DMS153 (cell line): Measurements from ENCODE around the gene WDR70.
"Not testable (repeated sequence)": the region's sequence is repeated elsewhere in the genome, so short reads cannot be mapped to it uniquely, and the experiment has no call there.

Experiments
- DNase-seq: peaks from one replicate; lab custom pipeline; 2025; lab: John Stamatoyannopoulos, UW

Gene WDR70

GRCh38 chr5:37685211-37685610 is 306.1 kb downstream of the WDR70 start:
- no peak for DNase-seq

GRCh38 chr5:37685816-37686215 is 306.7 kb downstream of the WDR70 start:
- DNase-seq, result no peak

GRCh38 chr5:37688925-37689324 is 309.8 kb downstream of the WDR70 start:
- DNase-seq, result not testable (repeated sequence)

GRCh38 chr5:37694333-37694732 is 315.2 kb downstream of the WDR70 start:
- not testable (repeated sequence) for DNase-seq

DNA sequence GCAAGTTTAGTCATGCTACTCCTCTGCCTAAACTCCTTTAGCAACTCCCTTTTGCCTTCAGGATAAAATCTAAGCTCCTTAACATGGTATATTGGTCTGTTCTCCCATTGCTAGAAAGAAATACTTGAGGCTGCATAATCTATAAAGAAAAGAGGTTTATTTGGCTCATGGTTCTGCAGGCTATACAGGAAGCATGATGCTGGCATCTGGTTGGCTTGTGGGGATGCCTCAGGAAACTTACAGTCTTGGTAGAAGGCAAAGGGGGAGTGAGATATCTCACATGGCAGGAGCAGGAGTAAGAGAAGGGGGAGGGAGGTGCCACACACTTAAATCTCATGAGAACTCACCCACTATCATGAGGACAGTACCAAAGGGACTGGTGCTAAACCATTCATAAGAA is 315.7 kb downstream of the WDR70 start:
- DNase-seq, result no peak

- DNase-seq, result no peak
These were observed 316.5 kb downstream of the WDR70 start for GRCh38 chr5:37695647-37696046.

DNA sequence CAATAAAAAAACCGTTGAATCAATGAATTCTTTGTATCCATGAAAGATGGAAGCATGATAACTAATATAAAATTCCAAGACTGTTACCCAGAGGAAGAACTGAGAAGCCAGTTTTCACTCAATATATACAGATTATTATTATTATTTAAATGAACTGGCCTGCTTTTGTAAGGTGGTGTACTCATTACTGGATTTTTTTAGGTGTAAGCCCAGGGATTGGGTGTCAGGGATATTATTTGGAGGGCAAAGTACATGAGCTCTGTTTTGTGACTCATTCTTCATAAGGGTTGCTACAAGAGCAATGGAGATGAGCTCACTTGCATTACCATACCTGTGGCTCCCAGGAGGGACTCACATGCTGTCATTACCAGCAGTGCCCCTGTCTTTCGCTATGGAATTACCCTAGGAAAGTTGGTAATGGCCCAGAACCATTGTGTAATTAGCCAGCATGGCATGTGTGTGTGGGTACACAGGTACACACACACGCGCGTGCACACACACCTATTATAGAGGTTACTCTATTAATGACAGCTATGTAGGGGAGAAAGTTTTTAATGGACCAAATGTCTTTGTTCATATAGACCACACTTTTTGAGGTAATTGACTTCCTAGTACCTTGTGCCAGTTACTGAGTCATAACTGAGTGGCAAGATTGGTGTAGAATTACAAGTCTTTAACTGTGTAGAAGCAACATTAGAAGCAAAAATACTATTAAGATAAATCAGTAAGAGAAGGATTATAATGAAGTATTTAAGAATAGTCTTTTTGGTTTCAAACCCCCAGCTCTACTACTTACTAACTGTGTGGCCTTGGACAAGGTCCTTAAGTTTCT is 317.3 kb downstream of the WDR70 start:
- no peak for DNase-seq

DNA sequence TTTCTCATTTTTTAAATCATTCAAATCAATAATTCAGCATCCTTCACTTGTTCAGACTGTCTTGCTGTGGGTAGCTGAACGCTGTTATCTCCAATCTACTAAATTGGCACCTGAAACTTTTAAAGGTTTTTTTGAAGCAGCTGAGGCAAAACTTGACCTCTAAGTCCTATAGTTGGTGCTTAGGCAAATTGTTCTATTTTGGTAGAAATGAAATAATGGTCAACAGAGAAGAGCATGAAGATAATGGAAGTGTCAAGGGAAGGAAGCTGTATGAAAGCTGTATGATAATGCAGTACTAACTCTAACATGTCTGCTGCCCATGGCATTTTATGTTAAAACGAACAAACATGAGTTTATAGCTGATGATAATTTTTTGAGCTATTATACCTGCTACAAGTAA is 322.8 kb downstream of the WDR70 start:
- no peak for DNase-seq

- DNase-seq, result no peak
These were observed 324.7 kb downstream of the WDR70 start for GRCh38 chr5:37703841-37704241.

GRCh38 chr5:37704406-37704805 is 325.3 kb downstream of the WDR70 start:
- DNase-seq, result no peak

DNA sequence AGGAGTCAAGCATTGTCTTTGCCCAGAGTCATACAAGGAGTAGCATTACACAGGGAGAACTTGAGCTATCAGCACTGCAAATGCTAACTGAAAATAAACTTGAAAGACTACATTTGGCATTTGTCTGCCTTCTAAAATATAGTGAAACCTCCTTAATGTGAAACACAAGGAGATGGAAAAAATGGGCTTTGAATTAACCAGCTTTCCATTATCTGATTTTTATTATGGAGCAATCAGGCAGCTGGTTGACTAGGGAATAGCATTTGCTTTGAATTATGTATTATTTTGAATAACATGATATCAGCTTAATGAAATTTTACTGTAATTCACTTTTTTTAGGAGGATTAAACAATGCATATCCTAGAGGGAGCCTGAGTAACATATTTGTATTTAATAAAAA is 329.9 kb downstream of the WDR70 start:
- no peak for DNase-seq

- DNase-seq, result no peak
These were observed 331.8 kb downstream of the WDR70 start for GRCh38 chr5:37710965-37711364.

DNA sequence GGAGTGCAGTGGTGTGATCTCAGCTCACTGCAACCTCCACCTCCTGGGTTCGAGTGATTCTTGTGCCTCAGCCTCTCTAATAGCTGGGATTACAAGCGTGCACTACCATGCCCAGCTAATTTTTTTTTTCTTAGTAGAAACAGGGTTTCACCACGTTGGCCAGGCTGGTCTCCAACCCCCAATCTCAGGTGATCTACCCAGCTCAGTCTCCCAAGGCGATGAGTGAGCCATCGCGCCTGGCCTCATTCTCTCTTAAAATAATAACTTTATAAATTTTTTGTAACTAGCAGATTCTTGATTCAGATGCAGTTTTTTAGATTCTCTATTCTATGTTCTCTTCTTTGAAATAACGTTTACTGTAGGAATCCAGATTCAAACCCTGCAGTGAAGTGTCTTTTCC is 333.6 kb downstream of the WDR70 start:
- DNase-seq, result no peak

DNA sequence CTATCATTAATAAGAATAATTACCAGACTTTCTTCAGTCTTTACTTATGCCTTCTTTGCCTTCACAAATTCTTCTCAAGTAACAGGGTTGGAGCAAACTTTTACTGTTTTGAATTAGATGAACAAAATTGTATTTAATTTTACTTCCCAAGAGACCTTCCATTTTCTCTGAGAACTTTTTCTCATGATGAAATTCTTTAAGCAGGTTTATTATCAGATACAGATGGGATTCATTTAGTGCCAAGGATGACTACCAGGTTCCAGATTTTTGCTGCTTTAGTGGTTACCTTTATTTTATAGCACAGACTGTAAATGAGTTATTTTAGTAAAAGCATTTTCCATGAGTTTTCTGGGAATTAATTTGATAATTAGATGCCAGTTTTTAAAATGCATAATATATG is 335.6 kb downstream of the WDR70 start:
- no peak for DNase-seq

DNA sequence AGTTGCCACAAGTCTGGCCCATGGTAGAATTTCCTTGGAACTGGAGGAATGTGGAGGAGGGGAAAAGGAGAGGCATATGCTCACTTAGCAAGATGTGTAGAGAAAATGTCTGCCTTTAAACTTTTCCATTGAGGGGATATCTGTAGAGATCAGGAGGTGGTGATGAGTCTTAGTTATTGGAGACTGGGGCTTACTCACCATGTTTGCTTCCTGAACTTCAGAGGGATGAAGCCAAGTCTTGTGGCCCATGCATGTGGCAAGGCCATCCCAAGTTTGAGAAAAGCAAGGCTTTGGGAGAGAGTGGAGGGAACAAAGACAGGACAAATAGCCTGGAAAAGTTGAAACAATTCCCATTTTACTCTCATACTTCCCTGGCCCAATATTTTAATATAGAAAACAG is 336.2 kb downstream of the WDR70 start:
- no peak for DNase-seq

DNA sequence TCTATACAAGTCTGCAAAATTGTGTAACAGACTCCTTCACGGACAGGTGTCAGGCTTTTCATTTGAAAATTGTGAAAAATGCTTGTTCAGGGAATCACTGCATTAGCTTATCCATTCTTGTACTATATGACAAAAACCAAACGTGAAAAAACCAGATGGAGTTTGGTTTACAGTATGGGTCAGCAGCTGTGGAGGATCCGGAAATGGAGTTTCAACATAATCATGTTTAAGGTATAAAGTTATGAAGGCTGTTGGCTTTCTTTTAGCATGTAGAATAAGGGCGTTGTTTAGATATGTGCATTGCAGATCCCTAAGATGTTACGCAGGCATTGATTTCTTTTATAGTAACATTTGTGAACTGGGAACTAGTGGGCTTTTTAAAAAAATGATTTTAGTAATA is 336.9 kb downstream of the WDR70 start:
- DNase-seq, result no peak

DNA sequence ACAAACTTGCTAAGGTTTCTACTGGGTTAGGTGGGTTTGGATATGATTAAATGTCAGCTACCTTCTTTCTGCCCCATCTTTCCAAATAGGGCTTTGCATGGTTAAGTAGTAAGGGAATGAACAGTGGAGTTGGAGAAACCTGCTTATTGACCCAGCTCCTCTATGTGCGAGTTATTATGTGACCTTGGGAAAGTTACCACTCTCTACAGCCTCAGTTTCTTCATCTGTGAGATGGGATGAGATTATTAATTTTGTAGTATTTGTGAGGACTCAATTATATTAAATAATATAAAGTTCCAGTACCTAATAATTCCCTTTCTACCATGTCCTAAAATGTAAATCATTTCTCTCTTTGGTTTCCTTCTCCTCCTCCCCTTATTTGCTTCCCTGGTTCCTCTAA is 337.3 kb downstream of the WDR70 start:
- DNase-seq, result no peak

DNA sequence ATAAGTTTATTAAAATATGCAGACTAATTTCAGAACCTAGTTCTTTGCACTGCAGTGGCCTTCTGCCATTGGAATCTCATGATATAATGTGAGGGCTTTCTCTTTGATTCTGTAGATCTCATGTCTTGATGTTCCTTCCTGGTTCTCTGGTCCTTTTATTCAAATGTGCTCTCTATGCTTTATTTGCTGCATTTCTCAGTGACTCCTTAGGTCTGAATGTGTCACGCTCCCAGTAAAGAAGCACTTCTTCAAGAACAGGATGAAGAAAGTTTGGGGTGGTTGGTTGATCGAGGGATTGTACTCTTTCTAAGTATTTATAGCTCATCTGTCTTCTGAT is 338.1 kb downstream of the WDR70 start:
- no peak for DNase-seq

DNA sequence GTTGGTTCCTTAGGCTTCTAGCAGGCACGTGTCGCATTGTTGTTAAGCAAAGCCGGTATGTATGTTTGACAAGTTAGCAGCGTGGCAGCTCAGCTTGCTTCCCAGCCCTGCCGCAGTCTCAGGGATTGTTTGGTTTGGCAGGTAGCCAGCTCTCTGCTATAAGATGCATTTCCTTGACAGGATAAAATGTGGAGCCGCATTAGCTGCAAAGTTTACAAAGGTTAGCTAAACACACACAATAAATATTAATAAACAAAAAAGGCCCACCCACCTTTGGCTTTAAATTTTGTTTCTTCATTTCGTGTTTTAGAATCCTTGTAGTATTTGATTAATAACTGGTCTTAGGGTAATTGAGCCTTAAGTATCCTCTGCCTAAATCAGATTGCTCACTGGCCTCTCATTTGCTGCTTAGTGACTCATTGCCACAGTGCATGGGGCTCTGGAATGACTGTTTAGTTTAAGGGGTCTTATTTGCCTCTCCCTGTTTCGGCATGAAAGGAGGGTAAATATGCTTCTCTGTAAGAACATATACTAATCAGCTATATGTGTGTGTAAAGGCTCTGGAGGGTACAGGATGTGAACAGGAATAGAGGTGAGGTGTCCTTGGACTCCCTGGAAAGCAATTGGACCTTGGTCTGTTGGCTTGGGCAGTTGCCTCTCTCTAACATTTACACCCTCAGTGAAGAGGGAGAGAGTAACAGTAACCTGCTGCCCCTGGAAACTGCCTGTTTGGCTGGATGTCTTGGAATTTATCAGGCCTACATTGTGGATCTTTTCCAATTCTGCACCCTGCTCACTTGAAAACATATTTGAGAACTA is 338.7 kb downstream of the WDR70 start:
- peak; percentile 88 for DNase-seq

- no peak for DNase-seq
These were observed 341.4 kb downstream of the WDR70 start for GRCh38 chr5:37720550-37720952.

DNA sequence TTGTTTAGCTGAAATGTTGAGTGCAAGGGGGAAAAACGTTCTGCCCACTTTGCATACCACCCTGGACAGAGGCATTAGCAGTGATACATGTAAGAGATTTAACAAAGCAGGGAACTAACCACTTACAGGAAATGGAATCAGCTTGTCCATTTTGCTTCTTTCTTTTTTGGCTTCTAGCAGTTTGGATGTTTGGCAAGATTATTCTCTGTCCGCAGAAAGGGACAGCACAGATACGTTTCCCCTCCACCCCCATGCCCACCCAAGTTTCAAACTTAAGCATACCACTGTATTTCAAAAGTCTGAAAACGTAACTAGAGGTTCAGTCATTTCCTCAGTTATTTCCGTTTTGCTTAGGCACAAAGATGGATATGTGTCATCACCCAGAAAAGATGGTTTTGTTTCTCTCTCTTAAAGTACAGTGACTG is 342.3 kb downstream of the WDR70 start:
- DNase-seq, result no peak

DNA sequence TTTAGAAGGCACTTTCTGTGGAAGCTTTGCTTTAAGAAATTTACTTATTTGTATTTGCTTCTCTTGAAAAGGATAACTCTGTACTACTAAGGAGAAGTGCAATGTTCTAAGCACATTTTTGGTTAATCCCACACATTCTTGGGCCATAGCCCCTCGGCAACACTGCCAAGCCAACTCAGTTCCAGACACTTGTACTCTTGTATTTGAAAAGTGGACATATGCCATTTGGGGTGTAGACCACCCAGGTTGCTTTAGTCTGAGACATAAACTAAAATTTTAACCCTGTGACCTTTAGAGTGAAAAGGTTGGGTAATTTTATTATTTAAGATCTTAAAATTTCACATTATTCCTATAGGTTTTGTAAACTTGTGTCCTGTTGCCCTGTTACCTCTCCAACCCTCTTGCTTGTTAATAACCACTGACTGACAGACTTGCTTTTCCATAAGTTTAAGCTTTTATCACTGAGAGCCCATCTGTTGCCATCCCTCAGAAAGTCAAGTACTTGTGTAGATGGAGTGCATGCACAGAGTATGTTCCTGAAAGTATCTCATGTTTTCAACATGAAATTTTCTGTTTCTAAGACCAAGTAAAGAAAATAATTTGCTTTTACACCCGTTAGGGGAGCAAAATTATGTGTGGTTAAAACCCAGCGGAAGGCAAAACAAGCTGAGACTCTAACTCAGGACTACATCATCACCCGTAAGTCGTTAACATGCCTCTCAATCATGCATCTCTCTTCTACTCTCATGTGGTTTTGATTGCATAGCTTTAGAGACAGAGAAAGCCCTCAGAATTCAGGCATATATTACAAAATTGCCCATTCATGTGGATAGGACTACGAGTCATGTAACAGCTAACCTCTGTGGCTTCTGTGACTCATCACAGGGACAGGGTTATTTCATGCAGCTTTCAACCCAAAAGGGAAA is 343.4 kb downstream of the WDR70 start:
- no peak for DNase-seq
